Loucy (cell line): Measurements from ENCODE around the gene DCAF6.

Experiments used
- CTCF ChIP-seq: fragments of 200-600 bp; sonication (generic); conservative IDR thresholded peaks from 2 replicates; pipeline ENCODE4 v1.5.1; 2014; ENCODE audit warnings: mild to moderate bottlenecking, antibody characterized with exemption, low read length
- EZH2phosphoT487 ChIP-seq: fragments of 200-600 bp; IDR thresholded peaks from 2 replicates; pipeline ENCODE4 v1.6.1; 2018; ENCODE audit warnings: antibody characterized with exemption, mild to moderate bottlenecking, moderate library complexity, borderline replicate concordance

- TF ChIP-seq CTCF (no peak), EZH2phosphoT487 (no peak)
Measured at GRCh38 chr1:168104535-168104934, 168.1 kb downstream of the DCAF6 start.
